ENCODE results near the gene SMIM33. TPM values are rescaled to one million over a fixed set of nuclear protein-coding genes. Genes with fewer than 3 reads are reported as not detected.
"Not testable (repeated sequence)": the region's sequence is repeated elsewhere in the genome, so short reads cannot be mapped to it uniquely, and the experiment has no call there.

The SMIM33 gene
- polyA plus RNA-seq, 1 donor from 2014 or later: not detected

GRCh38 chr5:139482050-139482889 is 11.5 kb downstream of the SMIM33 start, which contains the start of gene STING1:
TSS of gene STING1 (minus strand) at chr5:139482758. CDS start at chr5:139481704, 1,054 bp downstream.
- no peaks in the 10 kb centered on the region for H3K79me2 ChIP-seq (replicated peaks; ENCODE audit: insufficient read depth, low read length)
- TF ChIP-seq MXI1 (conservative IDR thresholded peaks at IDR 0.05; ENCODE audit: poor library complexity, severe bottlenecking) (no peak), SMC3 (conservative IDR thresholded peaks at IDR 0.05; ENCODE audit: poor library complexity) (no peak), REST (IDR thresholded peaks at IDR 0.05; ENCODE audit: borderline replicate concordance) (no peak), EP300 (conservative IDR thresholded peaks at IDR 0.05; ENCODE audit: poor library complexity, severe bottlenecking) (no peak), RAD21 (conservative IDR thresholded peaks at IDR 0.05) (no peak), POLR2AphosphoS5 (IDR thresholded peaks at IDR 0.05) (no peak), EZH2 (IDR thresholded peaks at IDR 0.05; ENCODE audit: borderline replicate concordance, insufficient read depth, low read length, poor library complexity, severe bottlenecking) (no peak)
- no peak within 1 kb of the TSS for H3K4me3 ChIP-seq (ENCODE audit: low read length)
- H3K27ac ChIP-seq (ENCODE audit: low read length): no peak within 1 kb of the TSS
- H3K9me3 ChIP-seq (ENCODE audit: low read length): no peaks in the 10 kb centered on the region
- no peaks in the 10 kb centered on the region for H3K9me2 ChIP-seq (ENCODE audit: insufficient read depth, low read length)
- H3K27me3 ChIP-seq (ENCODE audit: insufficient read depth, low read depth, low read length): no peaks in the 10 kb centered on the region
- H3K36me3 ChIP-seq (ENCODE audit: insufficient read depth, low read length): no peaks in the 10 kb centered on the region
- no peak within 1 kb of the TSS for H2AFZ ChIP-seq (ENCODE audit: low read depth, low read length)
- no peak within 1 kb of the TSS for H3K4me2 ChIP-seq (ENCODE audit: low read length)
- H3K9ac ChIP-seq (ENCODE audit: low read length): no peak within 1 kb of the TSS
- no peaks in the 10 kb centered on the region for H4K20me1 ChIP-seq (ENCODE audit: insufficient read depth)
- no peaks in the 10 kb centered on the region for H3F3A ChIP-seq (ENCODE audit: insufficient read depth, low read length, poor library complexity, severe bottlenecking)

- not testable (repeated sequence) for H3K4me3 ChIP-seq (ENCODE audit: low read length); H3K9me2 ChIP-seq (ENCODE audit: insufficient read depth, low read length); H3K79me2 ChIP-seq (replicated peaks; ENCODE audit: insufficient read depth, low read length); H3K27me3 ChIP-seq (ENCODE audit: insufficient read depth, low read depth, low read length); H3F3A ChIP-seq (ENCODE audit: insufficient read depth, low read length, poor library complexity, severe bottlenecking); H3K36me3 ChIP-seq (ENCODE audit: insufficient read depth, low read length); H3K9me3 ChIP-seq (ENCODE audit: low read length); H4K20me1 ChIP-seq (ENCODE audit: insufficient read depth); H3K27ac ChIP-seq (ENCODE audit: low read length); H3K9ac ChIP-seq (ENCODE audit: low read length); H3K4me2 ChIP-seq (ENCODE audit: low read length); H2AFZ ChIP-seq (ENCODE audit: low read depth, low read length)
Observed at GRCh38 chr5:139482890-139483208, 12.0 kb downstream of the SMIM33 start.

- Histone ChIP-seq H2AFZ (ENCODE audit: low read depth, low read length) (no peak overlapping the region), H3K36me3 (ENCODE audit: insufficient read depth, low read length) (no peaks in the 10 kb centered on the region), H3F3A (ENCODE audit: insufficient read depth, low read length, poor library complexity, severe bottlenecking) (no peaks in the 10 kb centered on the region), H3K27me3 (ENCODE audit: insufficient read depth, low read depth, low read length) (no peaks in the 10 kb centered on the region), H3K9ac (ENCODE audit: low read length) (no peak overlapping the region), H4K20me1 (ENCODE audit: insufficient read depth) (no peaks in the 10 kb centered on the region), H3K4me2 (ENCODE audit: low read length) (no peak overlapping the region), H3K9me3 (ENCODE audit: low read length) (no peaks in the 10 kb centered on the region), H3K4me3 (ENCODE audit: low read length) (no peak overlapping the region), H3K27ac (ENCODE audit: low read length) (no peak overlapping the region), H3K79me2 (replicated peaks; ENCODE audit: insufficient read depth, low read length) (no peaks in the 10 kb centered on the region), H3K9me2 (ENCODE audit: insufficient read depth, low read length) (no peaks in the 10 kb centered on the region)
- TF ChIP-seq CTCF (IDR thresholded peaks at IDR 0.05; ENCODE audit: poor library complexity, severe bottlenecking): no peak
- no peak for TF ChIP-seq EP300 (conservative IDR thresholded peaks at IDR 0.05; ENCODE audit: poor library complexity, severe bottlenecking)
- no peak for TF ChIP-seq SMC3 (conservative IDR thresholded peaks at IDR 0.05; ENCODE audit: poor library complexity)
- no peak for TF ChIP-seq RAD21 (conservative IDR thresholded peaks at IDR 0.05)
- TF ChIP-seq EZH2 (IDR thresholded peaks at IDR 0.05; ENCODE audit: borderline replicate concordance, insufficient read depth, low read length, poor library complexity, severe bottlenecking): no peak
- no peak for TF ChIP-seq POLR2AphosphoS5 (IDR thresholded peaks at IDR 0.05)
- no peak for TF ChIP-seq TAF1 (IDR thresholded peaks at IDR 0.05; ENCODE audit: low read depth)
- no peak for TF ChIP-seq MXI1 (conservative IDR thresholded peaks at IDR 0.05; ENCODE audit: poor library complexity, severe bottlenecking)
- no peak for TF ChIP-seq REST (IDR thresholded peaks at IDR 0.05; ENCODE audit: borderline replicate concordance)
Observed at GRCh38 chr5:139486201-139486600, 15.4 kb downstream of the SMIM33 start.
